Mucosa of descending colon (tissue), 3 donors: ENCODE measurements around the gene RASSF7. TPM values are rescaled to one million over a fixed set of nuclear protein-coding genes. Genes with fewer than 3 reads are reported as not detected.
A peak's percentile ranks its signal among the peaks of the same experiment; 100 is the strongest.

Experiments
- ATAC-seq: fragments of 200-7000 bp; cut with Tn5 transposase; one replicate; pipeline ENCODE4 v1.9.1; 2020; ENCODE audit warnings: mild to moderate bottlenecking, moderate library complexity
- DNase-seq, 3 donors: peaks; one replicate each; pipeline ENCODE4 v3.0.0-alpha.2; 2020
- H3K36me3 ChIP-seq: fragments of 200-600 bp; one replicate; pipeline ENCODE4 v1.8.0; 2021; ENCODE audit warnings: low read depth, mild to moderate bottlenecking
- H3K4me1 ChIP-seq: fragments of 200-600 bp; one replicate; pipeline ENCODE4 v1.8.0; 2021; ENCODE audit warnings: low read depth, mild to moderate bottlenecking
- H3K4me3 ChIP-seq: fragments of 200-600 bp; one replicate; pipeline ENCODE4 v1.8.0; 2021; ENCODE audit warnings: mild to moderate bottlenecking
- H3K9me3 ChIP-seq: fragments of 200-600 bp; one replicate; pipeline ENCODE4 v1.8.0; 2021; ENCODE audit warnings: mild to moderate bottlenecking
- intact Hi-C, 2 donors: fragments of 100-400 bp; cut with DNase I in 1 of 2; cut with micrococcal nuclease in 1 of 2; formaldehyde crosslinking; loops; one replicate each; pipeline versions ENCODE4 v1.11.0 to v1.11.1; 2022; cut with DNase I, micrococcal nuclease
- total RNA-seq, 3 donors: library from RNA; stranded (reverse); fragmentation: NEBNext Ultra II Directional in 2 of 3; extraction: Animal tissue kit (Norgen Biotek cat#: 25700) in 2 of 3; gene quantifications; one replicate each; pipeline versions ENCODE4 v1.2.1 to v1.2.4, GENCODE V29; 2021 to 2023
- TF ChIP-seq, protein P1 (sequence below): fragments of 200-600 bp; IDR thresholded peaks from one replicate; pipeline ENCODE4 v1.8.0; 2022; ENCODE audit warnings: antibody characterized with exemption, mild to moderate bottlenecking
- donor health status: DM: no; HTN: no; CAD: no; lungs with moderate emphysema.
- donor health status: DM: no; HTN: no; CAD: no.
- donor health status: DM: no; HTN: yes; CAD: no.

Gene RASSF7
- total RNA-seq, 3 donors from 2014 or later, result 45.7 to 108 (median 83.7) TPM

DNA sequence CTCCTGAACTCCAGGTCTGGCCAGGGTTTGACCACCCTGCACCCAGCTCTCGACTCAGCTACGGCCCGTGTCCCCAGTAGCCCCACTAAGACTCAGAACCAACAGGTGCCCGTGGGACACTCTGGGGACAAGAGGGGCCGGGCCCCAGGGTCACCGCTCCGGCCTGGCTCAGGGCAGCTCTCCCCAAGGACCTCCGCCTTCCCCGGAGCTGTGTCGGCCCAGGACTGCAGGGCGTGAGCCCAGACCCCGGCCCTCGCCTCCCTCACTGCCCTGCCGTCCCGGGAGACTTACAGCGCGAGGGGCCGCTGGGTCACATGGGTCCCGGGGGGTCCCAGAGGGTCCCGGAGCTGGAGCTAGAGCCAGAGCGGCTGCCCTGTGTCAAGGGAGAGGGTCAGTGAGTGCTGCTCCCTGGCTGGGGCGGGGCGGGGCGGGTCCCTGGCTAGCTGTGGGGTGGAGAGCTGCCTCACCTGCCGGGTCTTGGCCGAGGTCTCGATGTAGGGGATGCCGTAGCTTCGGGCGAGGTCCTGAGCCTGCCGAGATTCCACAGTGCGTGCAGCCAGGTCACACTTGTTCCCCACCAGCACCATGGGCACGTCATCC is 27.7 kb upstream of the RASSF7 start:
- H3K9me3 ChIP-seq, result no peaks in the 10 kb centered on the region
- TF ChIP-seq, protein P1, sequence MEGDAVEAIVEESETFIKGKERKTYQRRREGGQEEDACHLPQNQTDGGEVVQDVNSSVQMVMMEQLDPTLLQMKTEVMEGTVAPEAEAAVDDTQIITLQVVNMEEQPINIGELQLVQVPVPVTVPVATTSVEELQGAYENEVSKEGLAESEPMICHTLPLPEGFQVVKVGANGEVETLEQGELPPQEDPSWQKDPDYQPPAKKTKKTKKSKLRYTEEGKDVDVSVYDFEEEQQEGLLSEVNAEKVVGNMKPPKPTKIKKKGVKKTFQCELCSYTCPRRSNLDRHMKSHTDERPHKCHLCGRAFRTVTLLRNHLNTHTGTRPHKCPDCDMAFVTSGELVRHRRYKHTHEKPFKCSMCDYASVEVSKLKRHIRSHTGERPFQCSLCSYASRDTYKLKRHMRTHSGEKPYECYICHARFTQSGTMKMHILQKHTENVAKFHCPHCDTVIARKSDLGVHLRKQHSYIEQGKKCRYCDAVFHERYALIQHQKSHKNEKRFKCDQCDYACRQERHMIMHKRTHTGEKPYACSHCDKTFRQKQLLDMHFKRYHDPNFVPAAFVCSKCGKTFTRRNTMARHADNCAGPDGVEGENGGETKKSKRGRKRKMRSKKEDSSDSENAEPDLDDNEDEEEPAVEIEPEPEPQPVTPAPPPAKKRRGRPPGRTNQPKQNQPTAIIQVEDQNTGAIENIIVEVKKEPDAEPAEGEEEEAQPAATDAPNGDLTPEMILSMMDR, result no peak
- DNase-seq, result peak in 1 of 3 donors; percentile 61
- H3K36me3 ChIP-seq, result no peaks in the 10 kb centered on the region
- peaks cover 19% of the 10 kb centered on the region for H3K4me1 ChIP-seq
- intact Hi-C loops, result no loop called here
- ATAC-seq, result no peak
- H3K4me3 ChIP-seq, result no peak overlapping the region

DNA sequence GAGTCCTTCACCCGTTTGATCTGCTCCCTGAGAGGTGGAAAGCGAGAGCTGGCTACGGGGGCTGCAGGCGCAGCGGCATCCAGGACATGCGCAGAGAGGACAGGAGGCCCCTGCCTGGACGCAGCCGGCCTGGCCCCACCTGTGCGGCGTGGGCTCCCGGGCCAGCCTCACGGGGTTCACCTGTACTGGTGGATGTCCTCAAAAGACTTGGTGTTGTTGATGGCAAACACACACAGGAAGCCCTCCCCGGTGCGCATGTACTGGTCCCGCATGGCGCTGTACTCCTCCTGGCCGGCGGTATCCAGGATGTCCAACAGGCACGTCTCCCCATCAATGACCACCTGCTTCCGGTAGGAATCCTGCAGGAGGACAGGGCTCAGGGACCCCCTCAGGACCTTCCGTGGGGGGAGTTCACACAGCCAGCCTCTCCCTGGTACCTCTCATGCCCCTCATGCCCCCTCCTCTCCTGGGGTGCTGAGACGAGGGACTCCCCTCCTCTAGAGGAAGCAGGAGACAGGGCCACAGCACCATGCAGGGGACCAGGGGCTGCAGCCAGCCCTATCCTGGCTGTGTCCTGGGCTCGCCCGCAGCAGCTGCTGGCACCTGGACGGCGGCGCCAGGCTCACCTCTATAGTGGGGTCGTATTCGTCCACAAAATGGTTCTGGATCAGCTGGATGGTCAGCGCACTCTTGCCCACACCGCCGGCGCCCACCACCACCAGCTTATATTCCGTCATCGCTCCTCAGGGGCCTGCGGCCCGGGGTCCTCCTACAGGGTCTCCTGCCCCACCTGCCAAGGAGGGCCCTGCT is 27.0 kb upstream of the RASSF7 start:
- Histone ChIP-seq H3K36me3 (no peaks in the 10 kb centered on the region), H3K4me1 (peaks cover 21% of the 10 kb centered on the region), H3K4me3 (no peak overlapping the region), H3K9me3 (no peaks in the 10 kb centered on the region)
- intact Hi-C loops, result no loop called here
- TF ChIP-seq, protein P1, result no peak
- DNase-seq, result no peak
- no peak for ATAC-seq

DNA sequence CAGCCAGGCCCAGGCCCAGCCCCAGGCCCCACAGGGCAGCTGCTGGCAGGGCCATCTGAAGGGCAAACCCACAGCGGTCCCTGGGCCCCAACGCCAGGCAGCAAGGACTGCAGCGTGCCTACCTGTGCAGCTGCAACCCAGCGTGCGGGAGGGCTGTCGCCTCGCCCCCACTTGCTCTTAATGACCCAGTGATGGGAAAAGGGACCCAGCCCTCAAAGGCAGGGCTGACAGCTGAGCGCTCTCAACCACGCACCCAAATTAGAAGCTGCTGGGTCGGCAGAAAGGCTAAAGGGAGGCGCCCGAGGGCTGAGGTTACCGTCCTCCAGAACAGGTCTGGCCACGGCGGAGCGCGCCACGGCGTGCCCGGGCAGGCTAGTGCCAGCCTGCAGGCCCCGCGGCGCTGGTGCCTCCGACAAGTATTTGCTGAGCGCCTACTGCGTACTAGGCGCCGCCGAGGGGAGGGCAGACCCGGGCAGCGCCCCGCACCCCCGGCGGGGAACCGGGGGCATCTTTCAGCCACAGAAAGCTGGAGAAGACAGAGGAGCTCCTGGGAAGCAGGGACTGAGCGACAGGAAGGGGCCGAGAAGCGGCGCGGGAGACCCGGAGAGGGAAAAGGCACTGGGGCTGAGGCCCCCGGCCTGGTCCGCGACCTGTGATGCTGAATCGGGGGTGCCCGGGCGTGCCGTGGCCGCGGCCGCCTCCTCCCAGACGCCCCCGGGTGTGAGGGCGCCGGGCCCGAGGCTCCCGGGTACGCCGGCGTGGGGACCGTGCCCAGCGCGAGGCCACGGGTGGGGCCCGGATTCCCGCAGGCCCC is 26.2 kb upstream of the RASSF7 start:
- Histone ChIP-seq H3K36me3 (no peaks in the 10 kb centered on the region), H3K4me1 (peaks cover 21% of the 10 kb centered on the region), H3K4me3 (peak overlapping the region; percentile 65), H3K9me3 (no peaks in the 10 kb centered on the region)
- DNase-seq (peak in 2 of 3 donors; percentile 67 to 75), ATAC-seq (peak; percentile 4)
- intact Hi-C loops, result no loop called here
- TF ChIP-seq, protein P1, result no peak

DNA sequence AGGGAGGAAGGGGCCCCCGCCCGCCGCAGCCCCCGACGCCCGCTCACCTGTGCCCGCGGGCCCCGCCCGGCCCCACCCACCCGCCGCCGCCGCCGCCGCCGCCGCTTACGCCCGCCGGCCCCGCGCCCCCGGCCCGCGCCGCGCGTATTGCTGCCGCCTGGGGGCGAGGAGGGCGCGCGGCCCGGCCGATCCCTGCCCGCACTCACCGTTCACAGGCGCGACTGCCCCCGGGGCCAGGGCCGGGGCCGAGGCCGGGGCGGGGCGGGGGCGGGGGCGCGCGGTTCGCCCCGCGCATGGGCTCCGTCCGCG is 25.6 kb upstream of the RASSF7 start:
- no peak for ATAC-seq
- Histone ChIP-seq H3K4me1 (peaks cover 21% of the 10 kb centered on the region), H3K4me3 (peak overlapping the region; percentile 65), H3K36me3 (no peaks in the 10 kb centered on the region), H3K9me3 (no peaks in the 10 kb centered on the region)
- TF ChIP-seq, protein P1, result no peak
- intact Hi-C loops, result no loop called here
- no peak for DNase-seq

DNA sequence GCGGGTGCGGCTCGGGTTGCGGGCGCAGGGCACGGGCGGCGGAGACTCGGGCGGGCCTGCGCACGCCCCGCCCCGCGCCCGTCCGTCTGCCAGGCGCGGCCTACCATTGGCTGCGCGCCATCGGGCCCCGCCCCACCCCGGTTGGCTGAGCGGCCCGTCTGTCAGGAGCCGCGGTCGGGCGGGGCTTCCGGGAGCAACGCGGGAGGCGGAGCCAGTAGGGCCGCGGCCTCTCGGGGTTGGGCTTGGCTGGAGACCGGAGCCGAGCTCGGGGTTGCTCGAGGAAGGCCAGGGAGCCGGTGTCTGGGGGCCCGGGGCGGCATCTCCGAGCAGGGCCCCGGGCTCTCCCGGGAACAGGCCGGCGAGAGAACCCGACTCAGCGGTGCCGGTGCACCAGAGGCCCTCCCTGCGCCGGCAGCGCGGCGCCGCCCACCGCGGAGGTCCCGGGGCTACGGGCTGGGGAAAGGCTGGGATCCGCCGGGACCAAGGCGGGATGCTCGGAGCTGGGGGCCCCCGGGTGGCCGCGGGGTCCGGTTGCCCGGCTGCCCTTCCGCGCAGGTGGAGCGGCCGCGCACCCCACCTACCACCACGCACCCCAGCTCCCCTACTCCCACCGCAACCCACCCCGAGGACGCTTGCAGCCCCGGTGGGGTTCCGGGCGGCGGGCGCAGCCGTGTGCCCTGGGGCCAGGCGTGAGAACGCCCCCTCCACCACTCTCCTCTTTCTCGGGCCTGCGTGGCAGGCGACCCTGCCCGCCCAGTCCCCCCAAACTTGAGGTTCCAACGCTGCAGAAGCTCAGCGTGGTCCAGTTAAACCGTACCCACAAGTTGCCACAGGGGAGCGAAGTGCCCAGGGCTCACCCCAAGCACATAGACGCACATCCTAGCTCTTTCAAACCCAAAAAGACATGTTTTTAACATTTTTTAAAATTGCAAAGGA is 25.0 kb upstream of the RASSF7 start, which contains the start of gene HRAS:
Gene HRAS, minus strand, starts transcription at position 58 of the 936 bp plus-strand sequence.
- no peaks in the 10 kb centered on the region for H3K9me3 ChIP-seq
- TF ChIP-seq, protein P1, result no peak
- intact Hi-C loops, result no loop called here
- no peaks in the 10 kb centered on the region for H3K36me3 ChIP-seq
- ATAC-seq (peak; percentile 88), DNase-seq (peak; percentile 94 to 98 (median 97))
- peak within 1 kb of the TSS; percentile 65 for H3K4me3 ChIP-seq
- H3K4me1 ChIP-seq, result peaks cover 21% of the 10 kb centered on the region
